ENCODE data around the gene TBX10. TPM values are rescaled to one million over a fixed set of nuclear protein-coding genes. Genes with fewer than 3 reads are reported as not detected.
"Not testable (repeated sequence)": the region's sequence is repeated elsewhere in the genome, so short reads cannot be mapped to it uniquely, and the experiment has no call there.

TBX10 gene
- total RNA-seq, 4 donors from 2014 or later: not detected

DNA sequence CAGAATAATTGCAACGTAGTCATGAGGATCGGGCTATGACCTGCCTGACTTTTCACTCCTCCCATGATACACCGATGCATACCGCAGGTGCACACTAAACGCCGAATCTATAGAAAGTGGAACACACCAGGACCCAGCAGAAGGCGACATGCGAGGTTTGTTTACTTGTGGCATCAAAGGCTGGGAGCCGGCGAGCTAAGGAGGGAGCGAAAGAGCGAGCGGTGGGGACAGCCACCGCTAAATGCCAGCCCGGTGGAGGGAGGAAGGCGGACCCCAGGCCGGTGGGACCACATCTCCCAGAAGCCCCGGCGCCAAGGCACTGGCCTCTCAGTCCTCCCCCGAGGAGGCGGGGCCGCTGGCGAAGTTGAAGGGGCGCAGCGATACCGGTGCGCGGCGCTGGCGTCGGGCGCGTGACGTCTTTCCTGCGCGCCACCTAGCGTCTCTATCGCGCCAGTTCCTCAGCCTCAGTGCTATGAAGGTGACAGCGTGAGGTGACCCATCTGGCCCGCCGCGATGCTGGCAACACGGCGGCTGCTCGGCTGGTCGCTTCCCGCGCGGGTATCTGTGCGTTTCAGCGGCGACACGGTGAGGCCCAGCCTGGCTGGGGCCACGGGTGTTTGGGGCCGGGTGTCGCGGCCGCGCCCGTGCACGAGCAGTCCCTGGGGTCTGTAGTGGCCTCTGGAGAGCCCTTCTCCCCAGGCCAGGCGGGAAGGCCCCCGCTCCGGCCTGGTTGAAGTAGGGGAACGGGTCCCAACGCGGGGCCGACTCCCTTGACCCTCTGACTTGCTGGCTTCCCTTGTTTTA, 32.9 kb downstream of the TBX10 start, which contains the start of gene NDUFV1:
Gene NDUFV1, plus strand, starts transcription at position 445 of the 804 bp plus-strand sequence. Its CDS starts 69 bp downstream, at position 514.
- peaks cover 11 to 23% of the 10 kb centered on the region in 2 donors for H3K36me3 ChIP-seq
- H3K27me3 ChIP-seq: no peaks in the 10 kb centered on the region
- intact Hi-C loops (cut with DNase I): no loop called here
- no peaks in the 10 kb centered on the region for H3K9me3 ChIP-seq
- TF ChIP-seq, protein P1, sequence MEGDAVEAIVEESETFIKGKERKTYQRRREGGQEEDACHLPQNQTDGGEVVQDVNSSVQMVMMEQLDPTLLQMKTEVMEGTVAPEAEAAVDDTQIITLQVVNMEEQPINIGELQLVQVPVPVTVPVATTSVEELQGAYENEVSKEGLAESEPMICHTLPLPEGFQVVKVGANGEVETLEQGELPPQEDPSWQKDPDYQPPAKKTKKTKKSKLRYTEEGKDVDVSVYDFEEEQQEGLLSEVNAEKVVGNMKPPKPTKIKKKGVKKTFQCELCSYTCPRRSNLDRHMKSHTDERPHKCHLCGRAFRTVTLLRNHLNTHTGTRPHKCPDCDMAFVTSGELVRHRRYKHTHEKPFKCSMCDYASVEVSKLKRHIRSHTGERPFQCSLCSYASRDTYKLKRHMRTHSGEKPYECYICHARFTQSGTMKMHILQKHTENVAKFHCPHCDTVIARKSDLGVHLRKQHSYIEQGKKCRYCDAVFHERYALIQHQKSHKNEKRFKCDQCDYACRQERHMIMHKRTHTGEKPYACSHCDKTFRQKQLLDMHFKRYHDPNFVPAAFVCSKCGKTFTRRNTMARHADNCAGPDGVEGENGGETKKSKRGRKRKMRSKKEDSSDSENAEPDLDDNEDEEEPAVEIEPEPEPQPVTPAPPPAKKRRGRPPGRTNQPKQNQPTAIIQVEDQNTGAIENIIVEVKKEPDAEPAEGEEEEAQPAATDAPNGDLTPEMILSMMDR (IDR thresholded peaks at IDR 0.05): peak; percentile 40 to 87 (median 66)
- TF ChIP-seq POLR2A (IDR thresholded peaks at IDR 0.05): peak in 1 of 2 donors; percentile 73
- H3K4me1 ChIP-seq: peaks cover 13 to 17% of the 10 kb centered on the region in 2 donors
- H3K4me3 ChIP-seq (replicated peaks in 1 of 3): peak within 1 kb of the TSS; percentile 69 to 86 (median 71)
- peak; percentile 98 to 99 for DNase-seq
- WGBS, 2 donors: 0 to 2% methylated on average over 16 to 30 of the region's 69 CpGs
- H3K27ac ChIP-seq: peak within 1 kb of the TSS; percentile 45 to 88 (median 74)

DNA sequence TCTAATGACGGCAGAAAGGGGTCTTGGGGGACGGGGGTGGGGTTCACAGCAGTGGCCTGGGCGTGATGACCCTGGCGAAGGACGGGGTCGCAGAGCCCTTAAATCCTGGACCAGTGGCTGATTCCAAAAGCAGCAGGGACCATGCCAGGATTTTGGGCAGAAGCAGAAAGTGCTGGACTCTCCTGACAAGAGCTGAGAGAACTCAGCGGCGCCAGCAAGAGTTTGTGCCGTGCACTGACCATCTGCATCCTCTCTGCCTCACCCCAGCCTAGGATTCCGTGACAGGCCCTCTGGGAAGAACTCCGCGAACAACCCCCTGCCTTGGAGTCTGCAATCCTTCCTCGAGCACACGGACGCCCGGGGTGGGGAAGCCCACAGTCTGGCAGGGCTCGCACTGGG, 33.5 kb downstream of the TBX10 start:
- Histone ChIP-seq H3K27me3 (no peaks in the 10 kb centered on the region), H3K4me3 (replicated peaks in 1 of 3) (peak overlapping the region in 1 of 3 donors; percentile 86), H3K4me1 (peaks cover 13 to 17% of the 10 kb centered on the region in 2 donors), H3K9me3 (no peaks in the 10 kb centered on the region), H3K27ac (peak overlapping the region in 2 of 3 donors; percentile 74 to 88), H3K36me3 (peaks cover 9 to 17% of the 10 kb centered on the region in 2 donors)
- 48 to 62% methylated on average over 9 to 17 of the region's 17 CpGs for WGBS, 2 donors
- DNase-seq: peak; percentile 32 to 41
- intact Hi-C loops (cut with DNase I): no loop called here
- TF ChIP-seq, protein P1 (IDR thresholded peaks at IDR 0.05): no peak
- no peak for TF ChIP-seq POLR2A (IDR thresholded peaks at IDR 0.05)

DNA sequence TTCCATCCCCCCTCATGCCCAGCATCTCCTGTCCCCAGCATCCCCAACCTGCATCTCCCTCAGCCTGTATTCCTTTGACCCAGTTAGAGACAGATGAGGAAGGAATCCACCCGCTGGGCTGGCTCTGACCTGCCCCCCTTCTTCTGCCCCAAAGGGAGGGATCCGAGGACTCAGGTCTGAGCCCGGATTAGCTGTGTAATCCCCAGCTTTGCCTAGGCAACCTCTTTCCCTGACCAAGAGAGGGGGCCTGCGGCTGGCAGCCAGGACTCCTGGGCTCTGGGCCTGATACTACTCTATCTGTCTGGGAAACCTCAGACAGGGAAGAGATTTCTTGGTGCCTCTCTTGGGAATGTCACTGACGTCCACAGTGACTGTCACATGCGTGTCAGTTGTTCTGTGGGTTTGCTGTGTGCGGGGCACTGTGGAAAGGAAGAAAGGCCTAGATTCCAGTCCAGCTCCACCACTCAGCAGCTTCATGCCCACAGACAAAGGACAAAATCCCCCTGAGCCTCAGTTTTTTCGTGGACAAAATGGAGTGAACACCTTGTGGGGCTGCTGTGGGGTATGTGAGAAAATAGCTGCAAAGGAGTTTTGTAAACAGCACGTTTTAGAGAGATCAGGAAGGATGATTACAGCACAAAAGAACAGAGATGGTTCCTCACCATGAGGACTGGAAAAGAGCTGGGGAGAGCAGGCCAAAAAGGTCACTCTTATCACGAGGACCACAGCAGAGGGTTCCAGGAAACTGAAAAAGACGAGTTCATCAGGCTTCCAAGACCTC, 34.1 kb downstream of the TBX10 start:
- no peak overlapping the region for H3K4me3 ChIP-seq (replicated peaks in 1 of 3)
- 75 to 77% methylated on average over 9 to 11 of the region's 11 CpGs for WGBS, 2 donors
- DNase-seq: no peak
- H3K36me3 ChIP-seq: peaks cover 2 to 10% of the 10 kb centered on the region in 2 donors
- H3K27me3 ChIP-seq: no peaks in the 10 kb centered on the region
- no peak for TF ChIP-seq POLR2A (IDR thresholded peaks at IDR 0.05)
- TF ChIP-seq, protein P1 (IDR thresholded peaks at IDR 0.05): no peak
- intact Hi-C loops (cut with DNase I): no loop called here
- H3K27ac ChIP-seq: no peak overlapping the region
- peaks cover 13 to 17% of the 10 kb centered on the region in 2 donors for H3K4me1 ChIP-seq
- H3K9me3 ChIP-seq: no peaks in the 10 kb centered on the region

- TF ChIP-seq POLR2A (IDR thresholded peaks at IDR 0.05): no peak
- TF ChIP-seq, protein P1 (IDR thresholded peaks at IDR 0.05): no peak
- DNase-seq: no peak
- H3K27me3 ChIP-seq: no peaks in the 10 kb centered on the region
- peaks cover 13 to 17% of the 10 kb centered on the region in 2 donors for H3K4me1 ChIP-seq
- no peak overlapping the region for H3K4me3 ChIP-seq (replicated peaks in 1 of 3)
- H3K36me3 ChIP-seq: peaks cover 0 to 6% of the 10 kb centered on the region in 2 donors
- intact Hi-C loops (cut with DNase I): no loop called here
- no peak overlapping the region for H3K27ac ChIP-seq
- no peaks in the 10 kb centered on the region for H3K9me3 ChIP-seq
- 73 to 90% methylated on average over 2 of the region's 2 CpGs for WGBS, 2 donors
Observed at GRCh38 chr11:67604815-67605214, 34.7 kb downstream of the TBX10 start.

DNA sequence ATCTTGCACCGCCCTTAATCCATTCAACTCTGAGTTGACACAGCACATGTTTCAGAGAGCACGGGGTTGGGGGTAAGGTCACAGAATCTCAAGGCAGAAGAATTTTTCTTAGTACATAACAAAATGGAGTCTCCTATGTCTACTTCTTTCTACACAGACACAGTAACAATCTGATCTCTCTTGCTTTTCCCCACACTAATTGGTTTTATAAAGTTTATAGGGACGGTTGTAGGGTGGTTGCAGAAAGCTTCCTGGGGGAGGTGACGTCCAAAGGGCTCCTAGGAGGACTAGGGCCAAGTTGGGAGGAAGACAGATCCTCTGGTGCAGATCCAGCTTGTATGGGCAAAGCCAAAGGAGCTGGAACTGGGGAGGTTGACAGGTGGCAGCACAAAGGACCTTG, 35.4 kb downstream of the TBX10 start:
- H3K27ac ChIP-seq; H3K27me3 ChIP-seq; intact Hi-C loops (cut with DNase I); H3K36me3 ChIP-seq; H3K9me3 ChIP-seq; DNase-seq; H3K4me3 ChIP-seq (replicated peaks in 1 of 3): not testable (repeated sequence)
- WGBS, 2 donors: 67 to 81% methylated on average over 3 of the region's 4 CpGs
- peaks cover 13 to 17% of the 10 kb centered on the region in 2 donors for H3K4me1 ChIP-seq
